ENCODE measurements around the gene USP9X.

DNA sequence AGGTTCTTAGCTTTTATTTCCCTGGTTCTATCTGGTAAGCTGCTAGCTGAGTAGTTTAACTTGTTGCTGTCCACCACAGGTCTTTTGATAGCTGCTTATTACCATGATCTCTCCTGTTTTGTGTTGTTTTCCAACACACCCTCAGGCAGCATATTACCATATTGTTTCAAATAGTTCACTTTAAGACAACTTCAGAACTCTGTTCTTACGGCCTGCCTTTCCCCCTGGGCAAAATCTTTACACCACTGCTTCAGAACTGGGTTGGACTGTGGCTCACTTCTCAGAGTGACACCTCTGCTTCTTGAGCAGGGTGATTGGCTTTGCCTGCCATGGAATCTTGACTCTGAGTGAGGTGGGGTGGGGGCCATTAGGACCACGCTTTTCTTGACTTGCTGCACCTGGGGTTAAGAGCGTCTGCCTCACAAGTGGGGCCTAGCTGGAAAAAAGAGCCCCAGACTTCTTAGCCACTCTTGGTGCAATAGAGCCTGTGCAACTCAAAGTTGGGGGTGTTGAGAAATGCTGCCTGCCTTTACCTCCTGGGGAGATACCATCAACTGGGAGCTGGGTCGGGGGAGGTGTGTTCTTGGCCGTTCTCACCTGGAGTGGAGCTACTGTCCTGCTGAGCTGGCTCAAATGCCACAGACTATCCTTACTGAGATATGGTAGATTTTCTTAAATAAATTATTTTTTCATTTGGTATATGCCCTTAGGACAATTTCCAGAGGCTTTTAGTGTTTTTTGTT is 23.4 kb downstream of the USP9X start:
- no peak for TF ChIP-seq POLR2A (IDR thresholded peaks at IDR 0.05)
- TF ChIP-seq, protein P1, sequence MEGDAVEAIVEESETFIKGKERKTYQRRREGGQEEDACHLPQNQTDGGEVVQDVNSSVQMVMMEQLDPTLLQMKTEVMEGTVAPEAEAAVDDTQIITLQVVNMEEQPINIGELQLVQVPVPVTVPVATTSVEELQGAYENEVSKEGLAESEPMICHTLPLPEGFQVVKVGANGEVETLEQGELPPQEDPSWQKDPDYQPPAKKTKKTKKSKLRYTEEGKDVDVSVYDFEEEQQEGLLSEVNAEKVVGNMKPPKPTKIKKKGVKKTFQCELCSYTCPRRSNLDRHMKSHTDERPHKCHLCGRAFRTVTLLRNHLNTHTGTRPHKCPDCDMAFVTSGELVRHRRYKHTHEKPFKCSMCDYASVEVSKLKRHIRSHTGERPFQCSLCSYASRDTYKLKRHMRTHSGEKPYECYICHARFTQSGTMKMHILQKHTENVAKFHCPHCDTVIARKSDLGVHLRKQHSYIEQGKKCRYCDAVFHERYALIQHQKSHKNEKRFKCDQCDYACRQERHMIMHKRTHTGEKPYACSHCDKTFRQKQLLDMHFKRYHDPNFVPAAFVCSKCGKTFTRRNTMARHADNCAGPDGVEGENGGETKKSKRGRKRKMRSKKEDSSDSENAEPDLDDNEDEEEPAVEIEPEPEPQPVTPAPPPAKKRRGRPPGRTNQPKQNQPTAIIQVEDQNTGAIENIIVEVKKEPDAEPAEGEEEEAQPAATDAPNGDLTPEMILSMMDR (IDR thresholded peaks at IDR 0.05): no peak

Measured in adrenal gland (tissue), 5 donors.